ENCODE results near the gene COL6A3. TPM values are rescaled to one million over a fixed set of nuclear protein-coding genes. Genes with fewer than 3 reads are reported as not detected.

The COL6A3 gene
- total RNA-seq, 1 experiment from 2014 or later: 0.86 TPM

GRCh38 chr2:237333748-237334147 lies 80.2 kb downstream of the COL6A3 start:
- Histone ChIP-seq H3K4me1 (ENCODE audit: insufficient read depth, low read length, poor library complexity, severe bottlenecking) (no peaks in the 10 kb centered on the region), H3K27me3 (replicated peaks; ENCODE audit: insufficient read depth, low read depth, low read length, poor library complexity) (no peaks in the 10 kb centered on the region), H3K36me3 (ENCODE audit: insufficient read depth, low read length, poor library complexity, severe bottlenecking) (no peaks in the 10 kb centered on the region), H3K4me3 (ENCODE audit: low read depth, low read length, poor library complexity, severe bottlenecking) (no peak overlapping the region), H3K27ac (ENCODE audit: low read depth, low read length, poor library complexity, severe bottlenecking) (no peak overlapping the region), H3K9me3 (ENCODE audit: low read depth, low read length, poor library complexity, severe bottlenecking) (no peaks in the 10 kb centered on the region)
- intact Hi-C loops (cut with micrococcal nuclease; ENCODE audit: unreplicated experiment): no loop called here
- no peak for TF ChIP-seq CTCF (conservative IDR thresholded peaks at IDR 0.05; ENCODE audit: low read depth, low read length)
- no peak for TF ChIP-seq EZH2 (IDR thresholded peaks at IDR 0.05; ENCODE audit: borderline replicate concordance, low read depth, low read length, poor library complexity, severe bottlenecking)
- BruUV-seq (replicated peaks): no TSS peak
- CTCF ChIA-PET: no interaction called here
- POLR2A ChIA-PET (ENCODE audit: low non-redundant PET): no interaction called here
- DNase-seq (ENCODE audit: low spot score): no peak

- H3K4me3 ChIP-seq (ENCODE audit: low read depth, low read length, poor library complexity, severe bottlenecking): no peak overlapping the region
- ChIA-PET CTCF (no interaction called here), POLR2A (ENCODE audit: low non-redundant PET) (no interaction called here)
- no peaks in the 10 kb centered on the region for H3K4me1 ChIP-seq (ENCODE audit: insufficient read depth, low read length, poor library complexity, severe bottlenecking)
- intact Hi-C loops (cut with micrococcal nuclease; ENCODE audit: unreplicated experiment): no loop called here
- no peak for DNase-seq (ENCODE audit: low spot score)
- H3K27me3 ChIP-seq (replicated peaks; ENCODE audit: insufficient read depth, low read depth, low read length, poor library complexity): no peaks in the 10 kb centered on the region
- no TSS peak for BruUV-seq (replicated peaks)
- no peaks in the 10 kb centered on the region for H3K9me3 ChIP-seq (ENCODE audit: low read depth, low read length, poor library complexity, severe bottlenecking)
- H3K36me3 ChIP-seq (ENCODE audit: insufficient read depth, low read length, poor library complexity, severe bottlenecking): no peaks in the 10 kb centered on the region
- no peak for TF ChIP-seq CTCF (conservative IDR thresholded peaks at IDR 0.05; ENCODE audit: low read depth, low read length)
- TF ChIP-seq EZH2 (IDR thresholded peaks at IDR 0.05; ENCODE audit: borderline replicate concordance, low read depth, low read length, poor library complexity, severe bottlenecking): no peak
- H3K27ac ChIP-seq (ENCODE audit: low read depth, low read length, poor library complexity, severe bottlenecking): no peak overlapping the region
These were observed 83.4 kb downstream of the COL6A3 start for GRCh38 chr2:237330541-237330940.

GRCh38 chr2:237327175-237327950 lies 86.6 kb downstream of the COL6A3 start:
- TF ChIP-seq CTCF (conservative IDR thresholded peaks at IDR 0.05; ENCODE audit: low read depth, low read length): no peak
- TF ChIP-seq EZH2 (IDR thresholded peaks at IDR 0.05; ENCODE audit: borderline replicate concordance, low read depth, low read length, poor library complexity, severe bottlenecking): no peak
- CTCF ChIA-PET: no interaction called here
- BruUV-seq (replicated peaks): no TSS peak
- Histone ChIP-seq H3K36me3 (ENCODE audit: insufficient read depth, low read length, poor library complexity, severe bottlenecking) (no peaks in the 10 kb centered on the region), H3K27ac (ENCODE audit: low read depth, low read length, poor library complexity, severe bottlenecking) (no peak overlapping the region), H3K4me1 (ENCODE audit: insufficient read depth, low read length, poor library complexity, severe bottlenecking) (no peaks in the 10 kb centered on the region), H3K27me3 (replicated peaks; ENCODE audit: insufficient read depth, low read depth, low read length, poor library complexity) (peaks cover 7% of the 10 kb centered on the region), H3K9me3 (ENCODE audit: low read depth, low read length, poor library complexity, severe bottlenecking) (no peaks in the 10 kb centered on the region), H3K4me3 (ENCODE audit: low read depth, low read length, poor library complexity, severe bottlenecking) (no peak overlapping the region)
- DNase-seq (ENCODE audit: low spot score): no peak
- POLR2A ChIA-PET (ENCODE audit: low non-redundant PET): no interaction called here
- intact Hi-C loops (cut with micrococcal nuclease; ENCODE audit: unreplicated experiment): no loop called here

All from A673 (cell line).